Lower lobe of right lung (tissue), 2 donors: ENCODE measurements around the gene TRPV4. TPM values are rescaled to one million over a fixed set of nuclear protein-coding genes. Genes with fewer than 3 reads are reported as not detected.

Source experiments
- ATAC-seq, 2 donors: fragments of 200-7000 bp; cut with Tn5 transposase; one replicate each; pipeline ENCODE4 v1.9.1; 2020 to 2022; ENCODE audit warnings: mild to moderate bottlenecking in 2 of 2, moderate library complexity in 2 of 2
- DNase-seq: peaks from one replicate; pipeline ENCODE4 v3.0.0-alpha.2; 2020
- H3K27ac ChIP-seq: fragments of 200-600 bp; one replicate; pipeline ENCODE4 v1.8.0; 2022
- H3K27me3 ChIP-seq: fragments of 200-600 bp; one replicate; pipeline ENCODE4 v1.8.0; 2022; ENCODE audit warnings: low read depth
- H3K36me3 ChIP-seq: fragments of 200-600 bp; one replicate; pipeline ENCODE4 v1.8.0; 2022; ENCODE audit warnings: mild to moderate bottlenecking
- H3K4me1 ChIP-seq: fragments of 200-600 bp; one replicate; pipeline ENCODE4 v1.8.0; 2022
- H3K4me3 ChIP-seq: fragments of 200-600 bp; one replicate; pipeline ENCODE4 v1.8.0; 2022; ENCODE audit warnings: mild to moderate bottlenecking
- H3K9me3 ChIP-seq: fragments of 200-600 bp; one replicate; pipeline ENCODE4 v1.8.0; 2022
- intact Hi-C: fragments of 100-400 bp; cut with DNase I; formaldehyde crosslinking; loops from one replicate; pipeline ENCODE4 v1.11.0; 2022
- total RNA-seq: library from RNA; stranded (reverse); fragmentation: NEBNext Ultra II Directional; extraction: Animal tissue kit (Norgen Biotek cat#: 25700); gene quantifications from one replicate; pipeline ENCODE4 v1.2.1, GENCODE V29; 2021
- TF ChIP-seq, protein P1 (sequence below): fragments of 200-600 bp; IDR thresholded peaks from one replicate; pipeline ENCODE4 v1.8.0; 2022; ENCODE audit warnings: antibody characterized with exemption, mild to moderate bottlenecking
- donor health status: DM: no; HTN: yes; CAD: no; lungs with severe emphysema.

The TRPV4 gene
- total RNA-seq, 1 donor from 2014 or later, result 7.7 TPM

DNA sequence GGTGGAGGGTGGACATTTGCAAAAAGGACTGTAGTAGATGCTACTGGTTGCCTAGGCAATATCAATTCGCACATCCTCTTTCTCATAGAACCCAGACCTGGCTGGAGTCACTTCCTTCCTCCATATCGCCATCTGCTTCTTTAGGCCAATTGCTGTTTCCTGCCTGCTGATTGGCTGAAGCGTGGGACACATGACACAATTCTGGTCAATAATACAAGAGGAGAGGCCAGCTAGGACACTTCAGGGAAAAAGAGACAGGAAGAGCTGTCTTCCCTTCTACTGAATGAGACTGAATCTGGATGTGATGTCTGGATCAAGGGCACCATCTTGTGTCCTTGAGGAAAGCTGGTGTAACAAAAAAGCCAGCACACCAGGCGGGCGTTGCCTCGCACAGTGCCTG is 53.8 kb downstream of the TRPV4 start:
- DNase-seq (peak; percentile 18), ATAC-seq (no peak)
- Histone ChIP-seq H3K27me3 (peaks cover 4% of the 10 kb centered on the region), H3K4me3 (no peak overlapping the region), H3K27ac (no peak overlapping the region), H3K9me3 (no peaks in the 10 kb centered on the region), H3K4me1 (no peaks in the 10 kb centered on the region), H3K36me3 (no peaks in the 10 kb centered on the region)
- TF ChIP-seq, protein P1, sequence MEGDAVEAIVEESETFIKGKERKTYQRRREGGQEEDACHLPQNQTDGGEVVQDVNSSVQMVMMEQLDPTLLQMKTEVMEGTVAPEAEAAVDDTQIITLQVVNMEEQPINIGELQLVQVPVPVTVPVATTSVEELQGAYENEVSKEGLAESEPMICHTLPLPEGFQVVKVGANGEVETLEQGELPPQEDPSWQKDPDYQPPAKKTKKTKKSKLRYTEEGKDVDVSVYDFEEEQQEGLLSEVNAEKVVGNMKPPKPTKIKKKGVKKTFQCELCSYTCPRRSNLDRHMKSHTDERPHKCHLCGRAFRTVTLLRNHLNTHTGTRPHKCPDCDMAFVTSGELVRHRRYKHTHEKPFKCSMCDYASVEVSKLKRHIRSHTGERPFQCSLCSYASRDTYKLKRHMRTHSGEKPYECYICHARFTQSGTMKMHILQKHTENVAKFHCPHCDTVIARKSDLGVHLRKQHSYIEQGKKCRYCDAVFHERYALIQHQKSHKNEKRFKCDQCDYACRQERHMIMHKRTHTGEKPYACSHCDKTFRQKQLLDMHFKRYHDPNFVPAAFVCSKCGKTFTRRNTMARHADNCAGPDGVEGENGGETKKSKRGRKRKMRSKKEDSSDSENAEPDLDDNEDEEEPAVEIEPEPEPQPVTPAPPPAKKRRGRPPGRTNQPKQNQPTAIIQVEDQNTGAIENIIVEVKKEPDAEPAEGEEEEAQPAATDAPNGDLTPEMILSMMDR, result no peak
- intact Hi-C loops, result loop anchor here (10.0 kb wide), 1 partner anchor 255 kb away; no protein-coding TSS in a partner anchor

DNA sequence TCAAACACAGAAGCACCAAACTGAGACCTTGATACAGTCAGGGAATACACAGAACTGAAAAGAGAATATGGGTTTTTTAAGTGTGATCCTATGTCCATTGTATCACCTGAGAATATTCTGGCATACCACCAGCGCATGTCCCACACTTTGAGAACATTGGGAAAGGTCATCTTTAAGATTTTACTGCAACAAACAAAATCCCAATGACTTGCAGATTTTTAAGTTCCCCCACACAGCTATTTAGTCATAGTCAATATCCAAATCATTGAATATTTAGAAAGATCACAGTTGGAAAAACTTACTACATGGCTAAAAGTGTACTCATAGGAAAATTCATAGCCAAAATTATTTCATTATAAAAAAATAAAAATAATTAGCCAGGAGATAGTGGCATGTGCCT is 54.5 kb downstream of the TRPV4 start:
- TF ChIP-seq, protein P1, result no peak
- no peaks in the 10 kb centered on the region for H3K36me3 ChIP-seq
- no peaks in the 10 kb centered on the region for H3K27me3 ChIP-seq
- intact Hi-C loops, result loop anchor here (10.0 kb wide), 1 partner anchor 254 kb away; no protein-coding TSS in a partner anchor
- H3K9me3 ChIP-seq, result no peaks in the 10 kb centered on the region
- H3K27ac ChIP-seq, result no peak overlapping the region
- DNase-seq (no peak), ATAC-seq (no peak)
- peaks cover 1% of the 10 kb centered on the region for H3K4me1 ChIP-seq
- no peak overlapping the region for H3K4me3 ChIP-seq

- Histone ChIP-seq H3K4me3 (no peak overlapping the region), H3K9me3 (no peaks in the 10 kb centered on the region), H3K27ac (no peak overlapping the region), H3K36me3 (no peaks in the 10 kb centered on the region), H3K27me3 (no peaks in the 10 kb centered on the region), H3K4me1 (peaks cover 12% of the 10 kb centered on the region)
- ATAC-seq (no peak), DNase-seq (peak; percentile 30)
- intact Hi-C loops, result loop anchor here (10.0 kb wide), 1 partner anchor 253 kb away; no protein-coding TSS in a partner anchor
- TF ChIP-seq, protein P1, result no peak
These were observed 55.7 kb downstream of the TRPV4 start for GRCh38 chr12:109777544-109777943.

GRCh38 chr12:109776624-109777023 is 56.6 kb downstream of the TRPV4 start:
- Histone ChIP-seq H3K27ac (no peak overlapping the region), H3K27me3 (no peaks in the 10 kb centered on the region), H3K4me3 (no peak overlapping the region), H3K36me3 (no peaks in the 10 kb centered on the region), H3K9me3 (no peaks in the 10 kb centered on the region), H3K4me1 (peaks cover 12% of the 10 kb centered on the region)
- intact Hi-C loops, result loop anchor here (10.0 kb wide), 1 partner anchor 252 kb away; no protein-coding TSS in a partner anchor
- DNase-seq, result no peak
- TF ChIP-seq, protein P1, result no peak
- ATAC-seq, result no peak

- Histone ChIP-seq H3K4me3 (no peak overlapping the region), H3K27ac (no peak overlapping the region), H3K27me3 (no peaks in the 10 kb centered on the region), H3K36me3 (no peaks in the 10 kb centered on the region), H3K4me1 (peaks cover 12% of the 10 kb centered on the region), H3K9me3 (no peaks in the 10 kb centered on the region)
- intact Hi-C loops, result loop anchor here (10.0 kb wide), 1 partner anchor 251 kb away; no protein-coding TSS in a partner anchor
- TF ChIP-seq, protein P1, result peak; percentile 88
- DNase-seq (peak; percentile 77), ATAC-seq (peak; percentile 87 to 89)
These were observed 57.9 kb downstream of the TRPV4 start for GRCh38 chr12:109775172-109775881.
